Subcutaneous abdominal adipose tissue (tissue), 5 donors: ENCODE data around the gene DLG1.

Source experiments
- H3K27ac ChIP-seq: one replicate; pipeline ENCODE4 v1.7.0; 2013; ENCODE audit warnings: low read depth, mild to moderate bottlenecking, inconsistent platforms, low read length, moderate library complexity
- H3K27me3 ChIP-seq, 5 donors: one replicate each; pipeline ENCODE4 v1.7.0; 2013; ENCODE audit warnings: low read length in 5 of 5, inconsistent platforms in 1 of 5; ENCODE audit not compliant: control insufficient read depth in 5 of 5, insufficient read depth in 4 of 5
- H3K36me3 ChIP-seq, 5 donors: one replicate each; pipeline ENCODE4 v1.7.0; 2013; ENCODE audit warnings: low read length in 5 of 5; ENCODE audit not compliant: control insufficient read depth in 5 of 5, insufficient read depth in 5 of 5
- H3K4me1 ChIP-seq, 5 donors: one replicate each; pipeline ENCODE4 v1.7.0; 2013; ENCODE audit warnings: low read length in 5 of 5, mild to moderate bottlenecking in 3 of 5, moderate library complexity in 1 of 5; ENCODE audit not compliant: control insufficient read depth in 5 of 5, insufficient read depth in 5 of 5
- H3K4me3 ChIP-seq, 5 donors: one replicate each; pipeline ENCODE4 v1.7.0; 2013; ENCODE audit warnings: low read length in 5 of 5, low read depth in 1 of 5
- H3K9ac ChIP-seq, 5 donors: one replicate each; pipeline ENCODE4 v1.7.0; 2013; ENCODE audit warnings: low read length in 5 of 5, mild to moderate bottlenecking in 4 of 5, moderate library complexity in 3 of 5
- H3K9me3 ChIP-seq, 5 donors: one replicate each; pipeline ENCODE4 v1.7.0; 2013; ENCODE audit warnings: low read length in 5 of 5; ENCODE audit not compliant: control insufficient read depth in 5 of 5
- donor health status: healthy.
- donor health status: healthy.
- donor health status: healthy.
- donor health status: healthy.
- donor health status: healthy.

Gene DLG1

DNA sequence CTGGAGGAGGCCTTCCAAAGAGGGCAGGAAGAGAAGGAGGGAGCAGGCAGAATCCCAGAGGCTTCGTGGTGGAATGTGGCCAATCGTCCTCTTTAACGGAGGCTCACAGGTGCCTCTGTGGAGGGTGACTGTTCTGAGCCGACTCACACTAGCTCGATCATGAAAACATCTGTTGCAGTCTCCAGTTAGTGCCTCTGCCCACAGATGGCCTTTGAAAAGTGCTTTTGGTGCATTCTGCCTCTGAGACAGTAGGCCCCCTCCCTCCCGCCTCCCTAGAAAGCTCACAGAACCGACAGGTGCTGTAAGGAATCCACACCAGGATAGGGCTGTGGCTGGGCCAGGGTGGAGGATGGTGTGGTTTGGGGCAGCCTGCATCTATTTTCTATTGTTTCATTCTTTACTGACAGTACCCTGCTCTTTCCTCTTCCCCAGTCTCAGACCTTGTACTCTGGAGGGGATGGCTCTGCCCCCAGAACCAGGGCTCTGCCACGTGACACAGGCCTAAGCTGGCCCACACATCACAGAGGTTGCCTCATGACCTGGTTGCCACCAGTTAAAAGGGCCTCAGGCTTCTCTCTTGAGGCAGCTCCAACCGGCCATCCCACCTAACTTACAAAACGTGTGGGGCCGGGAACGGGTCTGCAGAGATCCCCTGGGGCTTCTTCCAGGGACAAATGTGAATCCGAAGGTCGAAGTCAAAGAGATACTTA is 302.6 kb downstream of the DLG1 start:
- Histone ChIP-seq H3K4me3 (no peak overlapping the region), H3K4me1 (no peaks in the 10 kb centered on the region), H3K9me3 (peaks cover 0 to 4% (median 0%) of the 10 kb centered on the region in 5 donors), H3K9ac (no peak overlapping the region), H3K36me3 (no peaks in the 10 kb centered on the region), H3K27me3 (no peaks in the 10 kb centered on the region), H3K27ac (no peak overlapping the region)

DNA sequence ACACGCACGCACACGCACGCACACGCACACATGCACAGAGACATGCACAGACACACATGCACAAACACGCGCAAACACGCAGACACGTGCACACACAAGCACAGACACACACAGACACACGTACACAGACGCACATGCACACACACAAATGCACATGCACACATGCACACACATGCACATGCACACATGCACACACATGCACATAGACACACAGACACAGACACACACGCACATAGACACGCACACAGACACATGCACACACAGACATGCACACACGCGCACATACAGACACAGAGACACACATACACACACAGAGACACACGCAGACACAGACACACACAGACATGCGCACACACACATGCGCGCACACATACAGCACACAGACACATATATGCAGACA is 303.4 kb downstream of the DLG1 start:
- H3K4me1 ChIP-seq = no peaks in the 10 kb centered on the region
- H3K9me3 ChIP-seq = peaks cover 0 to 4% (median 0%) of the 10 kb centered on the region in 5 donors
- no peaks in the 10 kb centered on the region for H3K36me3 ChIP-seq
- no peak overlapping the region for H3K27ac ChIP-seq
- peaks cover 0 to 2% (median 0%) of the 10 kb centered on the region in 5 donors for H3K27me3 ChIP-seq
- H3K9ac ChIP-seq = no peak overlapping the region
- H3K4me3 ChIP-seq = no peak overlapping the region

DNA sequence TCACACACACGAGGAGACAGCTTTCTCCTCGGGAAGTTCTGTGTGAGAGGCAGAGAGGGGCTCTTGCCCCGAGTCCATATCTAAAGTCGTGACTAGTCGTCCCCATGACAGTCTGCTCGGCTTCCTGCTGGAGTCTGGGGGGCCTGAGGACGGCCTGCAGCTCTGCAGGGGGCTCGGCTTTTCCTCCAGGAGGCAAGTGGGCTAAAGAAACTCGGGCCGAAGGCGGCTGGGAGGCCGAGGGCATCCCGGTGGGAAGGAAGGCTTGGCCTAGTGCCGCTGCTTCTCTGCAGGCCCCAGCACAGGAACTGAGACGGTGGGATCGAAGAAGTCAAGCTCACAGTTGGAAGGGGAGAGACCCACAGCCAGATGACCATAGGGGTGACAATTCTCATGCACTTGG is 304.4 kb downstream of the DLG1 start:
- H3K4me1 ChIP-seq = no peaks in the 10 kb centered on the region
- no peak overlapping the region for H3K27ac ChIP-seq
- H3K27me3 ChIP-seq = peaks cover 0 to 3% (median 0%) of the 10 kb centered on the region in 5 donors
- H3K9me3 ChIP-seq = peaks cover 0 to 4% (median 0%) of the 10 kb centered on the region in 5 donors
- H3K9ac ChIP-seq = no peak overlapping the region
- no peak overlapping the region for H3K4me3 ChIP-seq
- H3K36me3 ChIP-seq = no peaks in the 10 kb centered on the region
